Breast epithelium (tissue), 3 donors: Measurements from ENCODE around the gene ANKS1B.

Source experiments
- POLR2A ChIP-seq: fragments of 450-650 bp; IDR thresholded peaks from one replicate; pipeline ENCODE4 v1.6.1; 2016; ENCODE audit warnings: antibody characterized with exemption, mild to moderate bottlenecking, moderate library complexity
- POLR2AphosphoS5 ChIP-seq, 3 donors: sonication (generic); formaldehyde crosslinking; IDR thresholded peaks; one replicate each; pipeline ENCODE4 v1.6.1; 2017; ENCODE audit warnings: antibody characterized with exemption in 3 of 3
- TF ChIP-seq, protein P1 (sequence below), 3 donors: fragments of 450-650 bp; IDR thresholded peaks; one replicate each; pipeline ENCODE4 v1.5.1; 2016 to 2017; ENCODE audit warnings: antibody characterized with exemption in 3 of 3, mild to moderate bottlenecking in 3 of 3, moderate library complexity in 3 of 3

DNA sequence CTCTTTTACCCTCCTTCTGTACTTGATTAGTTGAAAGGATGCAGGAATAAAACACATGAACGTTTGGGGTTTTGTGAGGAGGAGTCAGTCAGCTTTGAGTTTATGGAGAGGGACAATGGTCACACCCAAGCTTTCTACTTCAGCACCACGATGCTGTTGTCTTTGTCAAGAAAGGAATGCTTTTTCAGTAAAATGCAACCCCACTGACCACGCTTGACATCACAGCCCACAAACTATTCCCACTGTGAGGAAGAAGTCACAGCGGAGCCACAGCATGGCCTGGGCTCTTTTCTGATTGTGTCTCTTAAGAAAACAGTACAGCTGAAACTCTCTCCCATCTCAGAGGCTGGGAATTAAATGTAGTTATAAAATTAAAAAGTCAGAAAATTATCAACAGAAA lies 1204.5 kb downstream of the ANKS1B start:
- TF ChIP-seq POLR2A = no peak
- TF ChIP-seq, protein P1, sequence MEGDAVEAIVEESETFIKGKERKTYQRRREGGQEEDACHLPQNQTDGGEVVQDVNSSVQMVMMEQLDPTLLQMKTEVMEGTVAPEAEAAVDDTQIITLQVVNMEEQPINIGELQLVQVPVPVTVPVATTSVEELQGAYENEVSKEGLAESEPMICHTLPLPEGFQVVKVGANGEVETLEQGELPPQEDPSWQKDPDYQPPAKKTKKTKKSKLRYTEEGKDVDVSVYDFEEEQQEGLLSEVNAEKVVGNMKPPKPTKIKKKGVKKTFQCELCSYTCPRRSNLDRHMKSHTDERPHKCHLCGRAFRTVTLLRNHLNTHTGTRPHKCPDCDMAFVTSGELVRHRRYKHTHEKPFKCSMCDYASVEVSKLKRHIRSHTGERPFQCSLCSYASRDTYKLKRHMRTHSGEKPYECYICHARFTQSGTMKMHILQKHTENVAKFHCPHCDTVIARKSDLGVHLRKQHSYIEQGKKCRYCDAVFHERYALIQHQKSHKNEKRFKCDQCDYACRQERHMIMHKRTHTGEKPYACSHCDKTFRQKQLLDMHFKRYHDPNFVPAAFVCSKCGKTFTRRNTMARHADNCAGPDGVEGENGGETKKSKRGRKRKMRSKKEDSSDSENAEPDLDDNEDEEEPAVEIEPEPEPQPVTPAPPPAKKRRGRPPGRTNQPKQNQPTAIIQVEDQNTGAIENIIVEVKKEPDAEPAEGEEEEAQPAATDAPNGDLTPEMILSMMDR (IDR thresholded peaks at IDR 0.05) = no peak
- no peak for TF ChIP-seq POLR2AphosphoS5 (IDR thresholded peaks at IDR 0.05)
